Measurements from ENCODE around the gene SSBP3. TPM values are rescaled to one million over a fixed set of nuclear protein-coding genes. Genes with fewer than 3 reads are reported as not detected.
A peak's percentile ranks its signal among the peaks of the same experiment; 100 is the strongest.

The SSBP3 gene
- total and polyA plus RNA-seq, 9 donors = 41.2 to 247 (median 156) TPM

DNA sequence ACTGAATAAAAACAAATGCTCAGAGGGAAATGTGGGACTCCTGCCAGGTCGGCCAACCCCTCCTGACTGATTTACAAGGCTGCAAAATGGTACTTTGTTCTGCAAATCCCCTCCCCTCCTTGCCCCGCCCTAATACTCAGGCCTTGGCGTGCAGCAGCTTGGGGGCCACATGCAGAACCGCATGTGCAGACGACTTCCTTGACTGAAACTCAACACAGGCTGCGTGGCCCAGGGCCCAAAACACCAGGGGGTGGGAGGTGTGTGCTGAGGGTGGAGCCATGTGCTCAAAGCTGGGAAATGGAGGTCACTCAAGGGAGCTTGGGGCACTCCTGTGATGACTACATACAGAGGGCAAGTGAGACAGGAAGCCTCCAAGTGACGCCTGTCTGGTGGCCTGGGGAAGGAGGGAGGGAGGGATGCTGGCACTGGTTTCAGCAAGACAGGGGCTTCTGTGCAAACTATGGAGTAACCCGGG lies 119.0 kb downstream of the SSBP3 start:
- intact Hi-C loops (cut with DNase I) = no loop called here
- H3K27ac ChIP-seq = peak overlapping the region; percentile 42 to 75
- DNase-seq = peak; percentile 74 to 86 (median 83)
- H3K27me3 ChIP-seq = no peaks in the 10 kb centered on the region
- peaks cover 61% of the 10 kb centered on the region for H3K4me1 ChIP-seq (ENCODE audit: insufficient read depth)
- 9% methylated on average over 8 of the region's 8 CpGs for WGBS, 3 donors
- H3K9me3 ChIP-seq = no peaks in the 10 kb centered on the region
- peak; percentile 14 for TF ChIP-seq POLR2A (IDR thresholded peaks at IDR 0.05)
- peak; percentile 67 for TF ChIP-seq EP300 (IDR thresholded peaks at IDR 0.05)
- TF ChIP-seq, protein P1, sequence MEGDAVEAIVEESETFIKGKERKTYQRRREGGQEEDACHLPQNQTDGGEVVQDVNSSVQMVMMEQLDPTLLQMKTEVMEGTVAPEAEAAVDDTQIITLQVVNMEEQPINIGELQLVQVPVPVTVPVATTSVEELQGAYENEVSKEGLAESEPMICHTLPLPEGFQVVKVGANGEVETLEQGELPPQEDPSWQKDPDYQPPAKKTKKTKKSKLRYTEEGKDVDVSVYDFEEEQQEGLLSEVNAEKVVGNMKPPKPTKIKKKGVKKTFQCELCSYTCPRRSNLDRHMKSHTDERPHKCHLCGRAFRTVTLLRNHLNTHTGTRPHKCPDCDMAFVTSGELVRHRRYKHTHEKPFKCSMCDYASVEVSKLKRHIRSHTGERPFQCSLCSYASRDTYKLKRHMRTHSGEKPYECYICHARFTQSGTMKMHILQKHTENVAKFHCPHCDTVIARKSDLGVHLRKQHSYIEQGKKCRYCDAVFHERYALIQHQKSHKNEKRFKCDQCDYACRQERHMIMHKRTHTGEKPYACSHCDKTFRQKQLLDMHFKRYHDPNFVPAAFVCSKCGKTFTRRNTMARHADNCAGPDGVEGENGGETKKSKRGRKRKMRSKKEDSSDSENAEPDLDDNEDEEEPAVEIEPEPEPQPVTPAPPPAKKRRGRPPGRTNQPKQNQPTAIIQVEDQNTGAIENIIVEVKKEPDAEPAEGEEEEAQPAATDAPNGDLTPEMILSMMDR (IDR thresholded peaks at IDR 0.05) = no peak
- no peak overlapping the region for H3K4me3 ChIP-seq
- no peaks in the 10 kb centered on the region for H3K36me3 ChIP-seq

DNA sequence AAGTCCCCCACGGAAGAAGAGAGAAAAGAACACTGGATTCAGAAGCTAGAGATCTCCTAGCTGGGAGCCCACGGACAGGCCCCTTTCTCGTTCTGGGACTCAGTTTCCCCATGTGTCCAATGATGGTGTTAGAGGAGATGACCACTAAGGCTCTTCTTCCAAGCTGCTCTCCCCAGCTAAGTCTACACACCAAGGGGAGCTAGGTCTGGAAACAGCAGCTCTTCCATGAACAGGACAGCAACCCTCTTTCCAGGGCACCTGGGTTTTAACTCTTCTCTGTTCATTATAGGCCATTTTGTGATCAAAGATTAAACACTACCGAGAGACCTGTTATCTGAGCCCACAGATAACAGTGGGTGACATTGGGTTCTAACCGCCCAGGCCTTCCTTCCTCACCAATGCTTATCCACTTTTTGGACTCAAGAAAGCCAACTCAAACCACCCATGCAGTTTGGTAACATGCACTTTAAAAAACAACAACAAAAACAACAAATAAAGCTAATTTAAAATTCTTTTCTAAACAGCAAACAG lies 120.3 kb downstream of the SSBP3 start:
- intact Hi-C loops (cut with DNase I) = no loop called here

DNA sequence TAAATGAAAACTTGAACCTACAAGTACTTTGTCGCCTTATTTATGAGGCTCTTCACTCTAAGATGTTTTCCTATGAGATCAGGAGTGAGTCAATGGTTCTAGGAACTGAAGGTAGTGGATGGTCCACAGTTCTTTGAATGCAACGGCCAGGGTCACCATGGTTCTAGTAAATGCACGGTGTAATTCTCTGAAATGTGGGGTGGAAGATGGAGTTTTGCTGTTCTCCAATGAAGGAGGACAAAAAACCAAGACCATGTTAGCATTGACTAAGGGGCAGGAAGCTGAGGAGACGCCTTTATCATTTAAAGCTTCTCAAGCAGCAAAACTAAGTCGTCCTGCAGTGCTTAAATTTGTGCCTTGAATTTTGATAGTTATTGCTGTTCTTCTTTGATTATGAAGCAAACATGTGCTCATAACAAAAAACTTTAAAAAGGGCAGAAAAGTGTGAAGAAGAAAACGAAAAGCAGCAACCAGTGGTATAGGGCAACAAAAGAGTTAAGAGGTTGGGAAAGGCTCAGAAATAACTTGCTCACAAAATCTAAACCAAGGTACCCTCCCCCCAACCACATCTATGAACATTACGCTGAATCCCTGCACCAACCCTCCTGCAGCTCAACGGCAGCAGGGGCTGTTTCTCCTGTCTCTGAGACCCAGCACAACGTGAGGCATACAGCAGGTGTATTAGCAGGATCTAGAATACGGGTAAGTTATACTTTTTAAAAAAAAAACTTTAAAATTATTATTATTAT lies 121.2 kb downstream of the SSBP3 start:
- H3K36me3 ChIP-seq = no peaks in the 10 kb centered on the region
- peaks cover 50% of the 10 kb centered on the region for H3K4me1 ChIP-seq (ENCODE audit: insufficient read depth)
- H3K9me3 ChIP-seq = no peaks in the 10 kb centered on the region
- no peaks in the 10 kb centered on the region for H3K27me3 ChIP-seq
- peak overlapping the region in 1 of 2 donors; percentile 75 for H3K27ac ChIP-seq
- DNase-seq = no peak
- 40 to 54% (median 50%) methylated on average over 10 of the region's 10 CpGs for WGBS, 3 donors
- intact Hi-C loops (cut with DNase I) = no loop called here
- TF ChIP-seq POLR2A (IDR thresholded peaks at IDR 0.05) = no peak
- TF ChIP-seq EP300 (IDR thresholded peaks at IDR 0.05) = no peak
- TF ChIP-seq, protein P1 (IDR thresholded peaks at IDR 0.05) = no peak
- H3K4me3 ChIP-seq = no peak overlapping the region

More for the DNA sequence above, 120.3 kb downstream of the SSBP3 start:
- Histone ChIP-seq H3K9me3 (no peaks in the 10 kb centered on the region), H3K4me1 (ENCODE audit: insufficient read depth) (peaks cover 56% of the 10 kb centered on the region), H3K27ac (peak overlapping the region in 1 of 2 donors; percentile 75), H3K27me3 (no peaks in the 10 kb centered on the region), H3K36me3 (no peaks in the 10 kb centered on the region), H3K4me3 (no peak overlapping the region)
- WGBS, 3 donors = 82 to 84% (median 83%) methylated on average over 5 of the region's 5 CpGs
- TF ChIP-seq POLR2A (IDR thresholded peaks at IDR 0.05) (no peak), EP300 (IDR thresholded peaks at IDR 0.05) (no peak)
- TF ChIP-seq, protein P1 (IDR thresholded peaks at IDR 0.05) = no peak
- no peak for DNase-seq

DNA sequence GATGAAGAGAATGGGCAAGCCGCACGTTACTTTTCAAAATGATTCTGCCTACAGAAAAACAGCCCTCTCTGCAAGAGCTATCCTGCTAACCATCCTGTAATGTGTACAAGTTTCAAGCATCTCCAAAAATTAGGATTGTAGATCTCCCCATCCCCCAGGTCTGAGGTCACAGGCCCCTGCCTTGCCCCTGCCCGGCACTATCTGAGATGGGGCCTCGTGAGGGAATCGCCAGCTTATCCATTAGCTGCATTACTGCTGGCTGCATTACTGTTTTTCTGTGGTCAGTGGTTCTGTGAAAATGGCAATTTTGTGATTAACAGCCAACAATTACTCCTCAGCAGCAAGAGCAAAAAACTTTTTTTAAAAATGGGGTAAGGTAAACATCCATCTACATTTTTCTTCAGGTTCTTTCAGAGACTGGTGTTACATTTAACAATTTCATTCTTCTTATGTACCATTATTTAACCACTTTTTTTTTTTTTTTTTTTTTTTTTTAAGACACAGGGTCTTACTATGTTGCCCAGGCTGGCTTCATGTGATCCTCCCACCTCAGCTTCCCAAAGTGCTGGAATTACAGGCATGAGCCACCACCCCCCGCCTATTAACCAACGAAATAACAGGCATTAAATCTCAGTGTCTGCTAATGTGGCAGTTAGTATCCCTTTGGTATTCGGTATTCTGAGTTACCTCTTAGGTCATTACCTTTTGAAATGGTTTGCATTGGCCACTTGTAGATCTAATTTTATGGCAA lies 122.4 kb downstream of the SSBP3 start:
- H3K36me3 ChIP-seq = no peaks in the 10 kb centered on the region
- H3K4me3 ChIP-seq = no peak overlapping the region
- H3K27ac ChIP-seq = peak overlapping the region in 1 of 2 donors; percentile 40
- no peak for DNase-seq
- WGBS, 3 donors = 74 to 82% (median 80%) methylated on average over 8 of the region's 8 CpGs
- no peaks in the 10 kb centered on the region for H3K9me3 ChIP-seq
- no peaks in the 10 kb centered on the region for H3K27me3 ChIP-seq
- TF ChIP-seq, protein P1 (IDR thresholded peaks at IDR 0.05) = no peak
- TF ChIP-seq EP300 (IDR thresholded peaks at IDR 0.05) (no peak), POLR2A (IDR thresholded peaks at IDR 0.05) (no peak)
- peaks cover 53% of the 10 kb centered on the region for H3K4me1 ChIP-seq (ENCODE audit: insufficient read depth)
- intact Hi-C loops (cut with DNase I) = no loop called here
